Esophagus (tissue), 2 donors: Measurements from ENCODE around the gene UBE2E1. TPM values are rescaled to one million over a fixed set of nuclear protein-coding genes. Genes with fewer than 3 reads are reported as not detected.

Experiments
- H3K27ac ChIP-seq, 2 donors: one replicate each; pipeline ENCODE4 v1.5.1; 2013; ENCODE audit warnings: low read depth in 2 of 2, mild to moderate bottlenecking in 2 of 2, inconsistent platforms in 1 of 2, low read length in 1 of 2, moderate library complexity in 1 of 2
- H3K27me3 ChIP-seq, 2 donors: one replicate each; pipeline ENCODE4 v1.6.1; 2013; ENCODE audit warnings: low read length in 2 of 2, control low read depth in 1 of 2, mild to moderate bottlenecking in 1 of 2; ENCODE audit not compliant: insufficient read depth in 2 of 2, control insufficient read depth in 1 of 2
- H3K36me3 ChIP-seq, 2 donors: one replicate each; pipeline ENCODE4 v1.6.1; 2013; ENCODE audit warnings: low read length in 1 of 2; ENCODE audit not compliant: control insufficient read depth in 2 of 2, insufficient read depth in 2 of 2
- H3K4me1 ChIP-seq, 2 donors: one replicate each; pipeline ENCODE4 v1.6.1; 2013; ENCODE audit warnings: low read length in 1 of 2; ENCODE audit not compliant: control insufficient read depth in 2 of 2, insufficient read depth in 2 of 2
- H3K4me3 ChIP-seq, 2 donors: one replicate each; pipeline ENCODE4 v1.5.1; 2013; ENCODE audit warnings: low read length in 2 of 2, mild to moderate bottlenecking in 2 of 2, low read depth in 1 of 2, moderate library complexity in 1 of 2
- H3K9me3 ChIP-seq, 2 donors: one replicate each; pipeline ENCODE4 v1.6.1; 2013; ENCODE audit warnings: mild to moderate bottlenecking in 2 of 2, low read depth in 1 of 2, low read length in 1 of 2, moderate library complexity in 1 of 2; ENCODE audit not compliant: control insufficient read depth in 2 of 2, insufficient read depth in 1 of 2
- WGBS, 2 donors: extraction: QIAGEN DNeasy Blood & Tissue Kit; methylation state at CpG; one replicate each; pipeline ENCODE4 v1.1.7; 2013; 5-methylcytosine and 5-hydroxymethylcytosine counted together
- polyA plus RNA-seq, 2 donors: library from polyadenylated mRNA; stranded (reverse); fragments of 200-250 nt; gene quantifications; one replicate each; pipeline ENCODE4 v1.2.3, GENCODE V29; 2013
- donor health status: healthy with polysubstance abuse.
- donor health status: Bipolar disorder and iron deficiency.

The UBE2E1 gene
- 100 to 1,000 TPM in 1 of 2 donors, 10 to 100 TPM in 1; 86.1 to 102 TPM for polyA plus RNA-seq

DNA sequence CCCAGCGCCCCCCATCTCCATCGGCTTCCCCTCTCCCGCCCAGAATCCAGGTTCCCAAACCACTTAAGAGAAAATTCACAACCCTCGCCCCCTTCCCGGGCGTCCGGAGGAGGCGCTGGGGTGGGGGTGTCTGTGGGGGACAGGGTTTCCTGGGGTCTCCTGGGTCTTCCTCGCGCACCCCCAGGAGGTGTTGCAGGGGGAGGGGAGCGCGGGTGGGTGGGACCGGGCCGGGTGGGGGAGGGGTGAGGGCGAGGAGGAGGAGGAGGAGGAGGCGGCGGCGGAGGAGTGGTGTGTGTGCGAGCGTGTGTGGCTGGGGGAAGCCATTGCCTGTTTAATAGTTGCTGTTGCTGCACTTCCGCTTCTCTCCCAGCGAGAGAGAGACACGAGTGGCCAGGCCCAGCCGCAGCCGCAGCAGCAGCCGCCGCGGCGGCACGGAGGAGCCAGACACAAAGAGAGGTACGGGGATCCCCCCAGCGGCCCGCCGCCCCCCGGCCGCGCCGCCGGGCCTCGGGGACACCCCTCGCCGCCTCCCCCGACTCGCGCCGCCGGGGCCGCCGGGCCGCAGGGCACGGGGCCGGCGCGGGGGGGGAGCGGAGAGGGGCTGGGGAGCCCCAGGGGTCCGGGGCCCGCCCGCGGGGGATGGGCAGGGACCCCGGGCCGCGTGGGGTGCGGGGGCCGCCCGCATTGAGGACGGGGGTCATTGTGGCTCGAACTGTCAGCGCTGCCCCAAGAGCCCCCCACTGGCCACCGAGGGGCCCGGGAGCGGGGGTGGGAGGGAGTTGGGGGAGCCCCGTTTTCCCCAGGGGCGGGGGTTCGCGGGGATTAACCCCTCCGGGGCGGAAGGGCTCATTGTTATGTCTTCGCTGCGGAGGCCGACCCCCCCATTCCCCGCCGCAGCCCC is at the start of gene UBE2E1:
UBE2E1 (plus strand) TSS at position 323 of the 901 bp plus-strand sequence. CDS start 1,315 bp downstream, outside the sequence.
- Histone ChIP-seq H3K36me3 (no peaks in the 10 kb centered on the region), H3K27ac (peak within 1 kb of the TSS; percentile 78 to 86), H3K27me3 (no peaks in the 10 kb centered on the region), H3K4me1 (no peaks in the 10 kb centered on the region), H3K9me3 (no peaks in the 10 kb centered on the region), H3K4me3 (peak within 1 kb of the TSS; percentile 83 to 98)
- 1% methylated on average over 22 to 82 of the region's 82 CpGs for WGBS, 2 donors

DNA sequence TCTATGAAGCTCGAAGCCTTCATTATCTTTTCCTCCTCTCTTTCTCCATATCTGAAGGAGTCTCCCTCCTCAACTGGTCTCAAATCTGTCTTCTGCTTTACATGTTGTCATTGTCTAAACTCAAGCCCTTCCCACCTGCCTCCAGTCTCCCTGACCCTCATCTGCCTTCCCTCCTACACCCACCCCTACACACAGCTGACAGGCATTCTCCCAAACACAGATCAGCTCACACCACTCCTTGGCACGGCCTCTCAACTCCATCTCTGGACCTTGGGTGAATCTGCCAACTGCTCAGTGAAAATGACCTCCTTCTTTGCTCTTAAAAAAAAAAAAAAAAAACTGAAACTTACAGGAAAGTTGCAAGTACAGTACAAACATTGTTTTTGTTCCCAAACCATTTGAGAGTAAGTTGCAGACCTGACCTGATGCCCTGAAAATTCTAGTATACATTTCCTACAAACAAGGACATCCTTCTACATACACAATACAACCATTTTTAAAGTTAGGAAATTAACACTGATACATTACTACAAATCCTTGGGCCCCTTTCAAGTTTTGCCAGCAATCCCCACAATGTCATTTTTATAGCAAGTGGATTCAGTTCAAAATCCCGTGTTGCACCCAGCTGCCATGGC is 49.4 kb upstream of the UBE2E1 start:
- H3K9me3 ChIP-seq, result no peaks in the 10 kb centered on the region
- no peak overlapping the region for H3K27ac ChIP-seq
- 69 to 73% methylated on average over 3 of the region's 3 CpGs for WGBS, 2 donors
- peaks cover 0 to under 1% of the 10 kb centered on the region in 2 donors for H3K4me1 ChIP-seq
- H3K27me3 ChIP-seq, result no peaks in the 10 kb centered on the region
- H3K4me3 ChIP-seq, result no peak overlapping the region
- no peaks in the 10 kb centered on the region for H3K36me3 ChIP-seq

GRCh38 chr3:23758253-23758838 is 47.4 kb upstream of the UBE2E1 start:
- Histone ChIP-seq H3K4me3 (no peak overlapping the region), H3K4me1 (no peaks in the 10 kb centered on the region), H3K36me3 (no peaks in the 10 kb centered on the region), H3K9me3 (no peaks in the 10 kb centered on the region), H3K27ac (no peak overlapping the region), H3K27me3 (no peaks in the 10 kb centered on the region)
- 85 to 87% methylated on average over 5 of the region's 5 CpGs for WGBS, 2 donors

- WGBS, 2 donors, result 97 to 100% methylated on average over 3 of the region's 3 CpGs
- H3K27me3 ChIP-seq, result no peaks in the 10 kb centered on the region
- no peak overlapping the region for H3K27ac ChIP-seq
- no peaks in the 10 kb centered on the region for H3K9me3 ChIP-seq
- no peaks in the 10 kb centered on the region for H3K4me1 ChIP-seq
- H3K36me3 ChIP-seq, result no peaks in the 10 kb centered on the region
- no peak overlapping the region for H3K4me3 ChIP-seq
Measured at GRCh38 chr3:23760325-23760724, 45.4 kb upstream of the UBE2E1 start.

DNA sequence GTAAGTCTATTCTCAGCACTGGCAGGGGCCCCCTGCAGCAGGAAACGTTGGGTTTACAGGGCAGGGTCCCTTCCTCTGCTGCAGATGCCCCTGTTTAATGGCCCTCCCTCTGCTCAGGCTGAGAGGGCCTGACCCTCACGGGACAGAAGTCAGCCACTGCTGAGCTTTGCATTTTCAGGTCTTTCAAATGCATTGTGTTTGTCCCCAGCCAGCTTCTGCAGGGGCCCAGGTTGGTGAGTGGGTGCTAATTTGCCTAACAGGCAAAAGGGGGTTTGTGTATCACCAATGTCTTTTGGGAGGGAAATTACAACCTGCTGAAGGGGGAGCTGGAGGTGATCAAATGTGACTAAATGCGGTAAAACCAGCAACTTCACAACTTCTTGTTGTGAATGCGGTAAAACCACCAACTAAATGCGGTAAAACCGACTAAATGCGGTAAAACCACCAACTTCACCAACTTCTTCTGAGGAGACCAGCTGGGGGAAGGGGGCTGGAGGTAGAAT is 44.8 kb upstream of the UBE2E1 start:
- H3K9me3 ChIP-seq, result no peaks in the 10 kb centered on the region
- H3K36me3 ChIP-seq, result no peaks in the 10 kb centered on the region
- 66 to 79% methylated on average over 7 of the region's 7 CpGs for WGBS, 2 donors
- no peaks in the 10 kb centered on the region for H3K4me1 ChIP-seq
- H3K27me3 ChIP-seq, result no peaks in the 10 kb centered on the region
- no peak overlapping the region for H3K4me3 ChIP-seq
- no peak overlapping the region for H3K27ac ChIP-seq

- no peaks in the 10 kb centered on the region for H3K9me3 ChIP-seq
- no peaks in the 10 kb centered on the region for H3K36me3 ChIP-seq
- H3K27me3 ChIP-seq, result no peaks in the 10 kb centered on the region
- H3K27ac ChIP-seq, result no peak overlapping the region
- no peaks in the 10 kb centered on the region for H3K4me1 ChIP-seq
- WGBS, 2 donors, result 33 to 59% methylated on average over 2 of the region's 2 CpGs
- no peak overlapping the region for H3K4me3 ChIP-seq
Measured at GRCh38 chr3:23761440-23761896, 44.3 kb upstream of the UBE2E1 start.

GRCh38 chr3:23762214-23762613 is 43.5 kb upstream of the UBE2E1 start:
- Histone ChIP-seq H3K27me3 (no peaks in the 10 kb centered on the region), H3K9me3 (no peaks in the 10 kb centered on the region), H3K4me3 (no peak overlapping the region), H3K36me3 (no peaks in the 10 kb centered on the region), H3K4me1 (no peaks in the 10 kb centered on the region), H3K27ac (no peak overlapping the region)
- WGBS, 2 donors, result 84 to 87% methylated on average over 7 of the region's 7 CpGs

DNA sequence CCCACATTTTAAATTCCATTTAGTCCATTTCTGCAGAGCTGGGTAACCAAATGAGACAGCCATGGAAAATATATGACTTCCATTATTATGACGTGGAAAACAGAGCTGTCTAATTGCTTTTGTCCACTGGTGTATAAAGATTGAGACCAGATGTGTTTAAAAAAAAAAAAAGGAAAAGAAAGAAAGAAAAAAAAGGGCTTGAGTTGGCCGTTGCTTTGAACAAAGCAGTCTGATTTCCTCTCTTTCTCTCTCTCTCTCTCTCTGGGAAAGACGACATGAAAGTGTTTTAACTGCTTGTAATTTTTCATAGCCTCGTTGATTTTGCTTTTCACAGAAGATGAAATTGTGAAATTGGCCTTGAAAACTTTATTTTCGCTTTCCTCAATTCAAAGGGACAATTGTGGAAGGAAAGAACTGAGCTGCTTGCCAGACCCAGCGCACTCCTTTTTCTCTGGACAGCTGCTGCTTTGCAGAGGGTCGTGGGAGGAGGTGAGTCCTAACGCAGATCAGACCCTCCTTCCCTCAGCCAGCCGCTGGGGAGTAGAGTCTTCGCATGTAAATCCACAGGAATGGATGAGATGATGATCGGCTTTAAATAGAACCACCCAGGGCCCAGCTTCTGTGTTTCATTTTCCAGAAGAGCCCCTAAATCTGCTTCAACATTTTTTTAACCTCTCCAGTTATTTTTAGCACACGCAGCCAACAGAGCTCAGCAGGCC is 42.8 kb upstream of the UBE2E1 start:
- H3K27ac ChIP-seq, result no peak overlapping the region
- no peaks in the 10 kb centered on the region for H3K27me3 ChIP-seq
- H3K4me1 ChIP-seq, result no peaks in the 10 kb centered on the region
- 44 to 50% methylated on average over 12 of the region's 12 CpGs for WGBS, 2 donors
- H3K36me3 ChIP-seq, result no peaks in the 10 kb centered on the region
- no peaks in the 10 kb centered on the region for H3K9me3 ChIP-seq
- no peak overlapping the region for H3K4me3 ChIP-seq

DNA sequence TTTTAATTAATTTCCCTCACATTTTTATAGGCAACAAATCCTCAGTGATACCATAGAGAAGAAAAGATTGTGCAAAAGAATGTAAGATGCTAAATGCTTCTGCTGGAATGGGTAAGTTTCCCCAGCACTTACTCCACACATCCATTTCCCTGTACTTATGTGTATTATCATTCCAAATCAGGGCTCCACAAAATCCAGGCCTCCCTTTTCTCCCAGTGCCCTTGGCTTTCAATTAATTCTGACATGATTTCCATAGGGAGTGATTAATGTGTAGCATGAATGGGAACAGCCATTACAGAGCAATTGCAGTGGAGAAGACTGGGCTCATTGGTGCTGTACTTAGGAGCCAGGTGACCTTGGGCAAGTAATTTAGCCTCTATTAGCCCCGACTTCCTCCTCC is 41.3 kb upstream of the UBE2E1 start:
- Histone ChIP-seq H3K9me3 (no peaks in the 10 kb centered on the region), H3K4me3 (no peak overlapping the region), H3K36me3 (no peaks in the 10 kb centered on the region), H3K4me1 (no peaks in the 10 kb centered on the region), H3K27ac (no peak overlapping the region), H3K27me3 (no peaks in the 10 kb centered on the region)
- WGBS, 2 donors, result 68 to 92% methylated on average over 1 of the region's 1 CpG
